ENCODE measurements around the gene LETM1. TPM values are rescaled to one million over a fixed set of nuclear protein-coding genes. Genes with fewer than 3 reads are reported as not detected.

Gene LETM1
- total RNA-seq, 1 experiment from 2014 or later, result 83.2 TPM

DNA sequence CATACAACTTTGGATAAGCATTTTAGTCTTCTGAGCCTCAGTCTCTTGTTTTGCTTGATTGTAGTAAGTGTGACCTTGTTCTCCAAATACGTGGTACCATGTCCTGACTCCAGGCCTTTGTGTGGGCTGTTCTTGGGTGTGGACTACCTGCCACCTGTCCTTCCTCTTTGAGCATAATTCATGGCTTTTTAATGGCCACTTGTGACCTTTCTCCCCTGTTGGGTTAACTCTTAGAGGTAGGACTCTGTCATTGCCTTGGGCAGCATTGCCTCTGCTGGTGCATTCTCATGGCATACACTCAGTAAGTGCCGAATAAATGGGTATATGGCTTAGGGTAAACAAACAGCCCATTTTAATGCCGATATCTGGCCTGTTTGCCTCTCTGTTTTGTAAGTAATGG, 18.2 kb upstream of the LETM1 start:
- no peak for DNase-seq (ENCODE audit: low spot score)
- in situ Hi-C loops (cut with HindIII; ENCODE audit: low sequenced_read_pairs), result no loop called here

DNA sequence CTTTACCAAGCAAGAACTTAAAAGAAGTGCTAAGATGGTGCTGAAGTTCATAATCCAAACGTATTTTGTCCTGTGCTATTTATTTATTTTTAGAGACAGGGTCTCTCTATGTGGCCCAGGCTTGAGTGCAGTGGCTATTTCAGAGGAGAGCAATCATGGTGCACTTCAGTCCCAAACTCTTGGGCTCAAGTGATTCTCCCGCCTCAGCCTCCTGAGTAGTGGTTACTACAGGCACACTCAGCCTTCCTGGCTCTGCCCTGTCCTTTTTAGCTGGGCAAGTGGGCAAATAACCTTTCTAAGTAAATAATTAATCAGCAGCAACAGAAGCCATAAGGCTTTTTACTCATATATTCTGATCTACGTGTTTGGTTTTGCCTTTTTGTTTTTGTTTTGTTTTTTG, 17.8 kb upstream of the LETM1 start:
- in situ Hi-C loops (cut with HindIII; ENCODE audit: low sequenced_read_pairs), result no loop called here
- DNase-seq (ENCODE audit: low spot score), result no peak

DNA sequence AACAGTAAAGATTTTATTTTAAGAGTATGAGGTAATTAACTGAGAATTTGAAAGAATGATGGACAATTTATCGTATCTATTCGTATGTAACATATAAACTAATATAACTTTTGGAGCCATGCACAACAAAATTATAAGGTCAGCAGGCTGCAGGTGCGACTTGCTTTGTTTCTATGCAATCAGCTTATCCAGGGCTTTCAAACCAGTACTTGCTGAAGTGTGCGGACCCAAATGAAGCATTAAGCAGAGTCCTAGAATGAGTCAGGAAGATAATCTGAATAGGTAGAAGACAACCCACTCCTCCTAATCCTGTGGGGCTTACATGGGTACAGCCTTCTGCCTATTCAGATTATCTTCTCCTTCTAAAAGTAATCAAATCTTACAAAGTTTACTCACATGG, 17.3 kb upstream of the LETM1 start:
- in situ Hi-C loops (cut with HindIII; ENCODE audit: low sequenced_read_pairs), result no loop called here
- no peak for DNase-seq (ENCODE audit: low spot score)

GRCh38 chr4:1872870-1873269, 16.9 kb upstream of the LETM1 start:
- in situ Hi-C loops (cut with HindIII; ENCODE audit: low sequenced_read_pairs), result no loop called here
- no peak for DNase-seq (ENCODE audit: low spot score)

- in situ Hi-C loops (cut with HindIII; ENCODE audit: low sequenced_read_pairs), result no loop called here
- no peak for DNase-seq (ENCODE audit: low spot score)
These were observed 15.6 kb upstream of the LETM1 start for GRCh38 chr4:1871471-1872021.

DNA sequence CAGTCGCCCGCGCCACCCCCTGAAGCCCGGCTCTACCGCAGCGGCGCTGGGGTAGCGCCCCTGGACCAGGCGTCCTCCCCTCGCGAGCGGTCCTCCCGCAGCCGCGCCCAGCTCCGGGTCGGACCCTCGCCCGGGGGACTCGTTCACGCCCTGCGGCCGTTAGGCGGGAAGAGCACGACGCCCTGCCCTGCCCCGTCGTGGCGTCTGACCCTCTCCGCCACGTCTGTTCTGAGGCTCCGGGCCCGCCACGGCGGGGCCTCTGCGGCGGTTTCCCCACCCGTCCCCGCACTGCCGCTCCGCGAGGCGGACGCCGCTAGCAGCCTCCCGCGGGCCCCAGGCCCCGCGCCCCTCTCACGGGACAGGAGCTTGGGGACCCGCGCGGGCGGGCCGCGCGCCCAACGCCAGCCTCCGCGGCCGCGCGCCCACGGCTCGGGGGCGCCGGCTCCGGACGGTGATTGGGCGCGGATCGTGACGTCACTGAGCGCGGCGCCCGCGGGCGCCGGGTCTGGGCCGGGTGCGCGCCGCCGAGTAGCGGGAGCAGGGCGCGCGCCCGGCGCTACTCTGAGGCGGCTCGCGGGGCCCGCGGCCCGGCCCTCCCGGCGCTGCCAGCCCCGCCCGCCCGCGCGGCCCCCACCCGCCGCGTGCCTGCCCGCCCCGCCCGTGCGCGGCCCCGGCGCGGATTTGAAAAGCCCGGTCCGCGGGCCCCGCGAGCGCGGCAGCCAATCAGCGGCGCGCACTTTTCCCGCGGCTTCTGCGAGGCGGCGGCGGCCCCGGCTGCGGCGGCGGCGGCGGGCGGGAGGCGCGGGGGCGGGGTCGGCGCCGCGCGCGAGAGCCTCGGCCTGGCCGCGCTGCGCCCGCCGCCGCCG, 14.9 kb upstream of the LETM1 start, which contains the start of gene NSD2:
Gene NSD2 (plus strand): TSS at position 816 of the 866 bp plus-strand sequence. CDS start 29,262 bp downstream, outside the sequence.
- in situ Hi-C loops (cut with HindIII; ENCODE audit: low sequenced_read_pairs), result no loop called here
- DNase-seq (ENCODE audit: low spot score), result peak; percentile 83

- peak; percentile 81 for DNase-seq (ENCODE audit: low spot score)
- in situ Hi-C loops (cut with HindIII; ENCODE audit: low sequenced_read_pairs), result no loop called here
These were observed 14.3 kb upstream of the LETM1 start for GRCh38 chr4:1870328-1870577.

DNA sequence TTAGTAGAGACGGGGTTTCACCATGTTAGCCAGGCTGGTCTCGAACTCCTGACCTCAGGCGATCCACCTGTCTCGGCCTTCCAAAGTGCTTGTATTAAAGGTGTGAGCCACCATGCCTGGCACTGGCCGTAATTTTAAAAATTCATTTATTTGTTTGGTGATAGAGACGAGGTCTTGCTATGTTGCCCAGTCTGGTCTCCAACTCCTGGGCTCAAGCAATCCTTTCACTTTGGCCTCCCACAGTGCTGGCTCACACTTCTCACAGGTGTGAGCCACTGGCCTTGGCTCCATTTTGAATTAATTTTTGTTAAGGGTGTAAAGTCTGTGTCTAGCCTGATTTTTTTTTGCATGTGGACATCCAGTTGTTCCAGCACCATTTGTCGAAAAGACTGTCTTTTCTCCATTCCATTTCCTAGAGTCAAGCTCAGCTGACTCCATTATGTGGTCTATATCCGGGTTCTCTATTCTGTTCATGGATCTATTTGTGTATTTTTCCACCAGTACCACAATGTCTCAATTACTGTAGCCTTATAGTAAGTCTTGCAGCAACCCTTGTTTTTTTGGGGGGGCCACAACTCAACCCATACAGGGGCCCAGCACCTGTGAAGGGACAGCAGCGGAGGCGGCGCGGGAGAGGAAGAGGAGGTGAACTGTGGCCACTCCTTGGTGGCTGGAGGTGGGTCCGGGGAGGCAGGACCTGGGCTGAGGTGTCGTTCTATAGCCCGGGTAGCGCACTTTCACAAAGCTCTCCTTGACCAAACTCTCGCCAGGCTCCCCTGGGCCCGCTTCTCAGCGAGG, 13.8 kb upstream of the LETM1 start:
- in situ Hi-C loops (cut with HindIII; ENCODE audit: low sequenced_read_pairs), result no loop called here
- DNase-seq (ENCODE audit: low spot score), result no peak

- DNase-seq (ENCODE audit: low spot score), result no peak
- in situ Hi-C loops (cut with HindIII; ENCODE audit: low sequenced_read_pairs), result no loop called here
These were observed 13.0 kb upstream of the LETM1 start for GRCh38 chr4:1868912-1869311.

DNA sequence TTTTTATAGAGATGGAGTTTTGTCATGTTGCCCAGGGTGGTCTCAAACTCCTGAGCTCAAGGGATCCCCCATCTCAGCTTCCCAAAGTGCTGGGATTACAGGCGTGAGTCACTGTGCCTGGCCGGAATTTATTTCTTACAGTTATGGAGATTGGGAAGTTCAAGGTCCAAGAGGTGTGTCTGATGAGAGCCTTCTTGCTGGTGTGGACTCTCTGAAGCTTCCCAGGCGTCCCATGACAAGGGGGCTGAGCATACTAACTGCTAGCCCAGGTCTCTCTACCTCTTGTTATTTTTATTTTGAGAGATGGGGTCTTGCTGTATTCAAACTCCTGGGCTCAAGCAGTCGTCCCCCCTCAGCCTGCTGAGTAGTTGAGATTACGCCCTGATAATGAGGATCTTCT, 12.3 kb upstream of the LETM1 start:
- no peak for DNase-seq (ENCODE audit: low spot score)
- in situ Hi-C loops (cut with HindIII; ENCODE audit: low sequenced_read_pairs), result no loop called here

DNA sequence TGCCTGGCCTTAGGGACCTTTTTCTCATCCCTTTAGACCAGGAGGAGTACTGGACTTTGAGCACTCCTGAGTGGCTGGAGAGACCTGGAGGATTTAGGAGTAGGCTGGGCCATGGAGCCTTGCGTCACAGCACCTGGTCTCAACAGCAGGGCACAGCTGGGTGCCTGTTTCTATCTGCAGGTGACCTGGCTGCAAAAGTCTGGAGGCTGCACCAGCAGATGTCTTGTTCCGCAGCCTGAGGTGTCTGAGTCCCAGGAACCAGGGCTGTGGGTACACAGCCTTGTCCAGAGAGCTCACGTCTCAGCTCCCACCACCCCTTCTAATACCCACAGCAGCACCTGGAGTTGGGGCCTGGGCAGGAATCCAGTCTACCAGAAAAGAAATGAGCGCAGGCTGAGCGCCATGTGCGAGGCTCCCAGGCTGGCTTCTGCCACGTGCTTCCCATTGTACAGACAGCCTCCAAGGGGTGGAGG, 10.3 kb upstream of the LETM1 start:
- in situ Hi-C loops (cut with HindIII; ENCODE audit: low sequenced_read_pairs), result no loop called here
- no peak for DNase-seq (ENCODE audit: low spot score)

DNA sequence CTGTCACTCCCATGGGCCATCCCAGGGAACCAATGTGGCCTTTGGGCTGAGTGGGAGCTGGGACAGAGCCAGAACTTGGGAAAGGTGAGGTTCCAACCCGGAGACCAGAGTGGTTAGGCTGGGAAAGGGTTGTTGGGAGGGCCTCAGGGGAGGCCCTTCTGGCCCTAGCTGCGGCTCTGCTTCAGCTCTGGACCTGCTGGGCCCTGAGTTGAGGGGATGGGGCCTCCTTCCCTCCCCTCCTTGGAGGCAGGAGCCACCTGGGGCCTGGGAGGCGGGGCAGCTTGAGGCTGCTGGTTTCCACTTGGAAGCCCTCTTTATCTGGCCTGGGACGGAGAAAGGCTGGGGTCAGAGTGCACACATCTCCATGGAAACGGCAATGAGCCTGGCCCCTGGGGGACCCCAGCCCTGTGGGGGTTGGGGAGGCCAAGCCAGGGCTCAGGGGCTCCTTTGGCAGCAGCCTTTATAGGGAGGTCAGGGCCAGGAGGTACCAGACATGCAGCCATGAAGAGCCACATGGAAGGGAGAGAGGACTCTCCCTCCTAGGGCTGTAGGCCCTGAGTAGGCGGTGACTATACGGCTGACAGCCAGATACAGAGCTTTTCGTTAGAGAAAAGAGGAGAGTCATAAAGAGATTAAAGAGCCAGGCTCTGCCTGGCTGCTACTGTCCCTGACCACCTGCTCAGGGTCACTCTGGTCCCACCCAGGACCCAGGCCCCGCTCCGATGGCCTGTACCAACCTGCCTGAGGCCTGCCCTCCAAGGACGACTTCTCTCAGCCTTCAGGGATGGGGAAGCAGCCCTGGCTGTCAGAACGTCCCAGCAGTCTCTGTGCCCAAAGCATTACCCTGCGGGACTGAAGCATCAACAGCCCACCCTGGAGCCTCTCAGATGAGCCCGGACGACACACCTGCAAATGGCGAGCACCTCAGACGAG, 8.4 kb upstream of the LETM1 start:
- in situ Hi-C loops (cut with HindIII; ENCODE audit: low sequenced_read_pairs), result no loop called here

DNA sequence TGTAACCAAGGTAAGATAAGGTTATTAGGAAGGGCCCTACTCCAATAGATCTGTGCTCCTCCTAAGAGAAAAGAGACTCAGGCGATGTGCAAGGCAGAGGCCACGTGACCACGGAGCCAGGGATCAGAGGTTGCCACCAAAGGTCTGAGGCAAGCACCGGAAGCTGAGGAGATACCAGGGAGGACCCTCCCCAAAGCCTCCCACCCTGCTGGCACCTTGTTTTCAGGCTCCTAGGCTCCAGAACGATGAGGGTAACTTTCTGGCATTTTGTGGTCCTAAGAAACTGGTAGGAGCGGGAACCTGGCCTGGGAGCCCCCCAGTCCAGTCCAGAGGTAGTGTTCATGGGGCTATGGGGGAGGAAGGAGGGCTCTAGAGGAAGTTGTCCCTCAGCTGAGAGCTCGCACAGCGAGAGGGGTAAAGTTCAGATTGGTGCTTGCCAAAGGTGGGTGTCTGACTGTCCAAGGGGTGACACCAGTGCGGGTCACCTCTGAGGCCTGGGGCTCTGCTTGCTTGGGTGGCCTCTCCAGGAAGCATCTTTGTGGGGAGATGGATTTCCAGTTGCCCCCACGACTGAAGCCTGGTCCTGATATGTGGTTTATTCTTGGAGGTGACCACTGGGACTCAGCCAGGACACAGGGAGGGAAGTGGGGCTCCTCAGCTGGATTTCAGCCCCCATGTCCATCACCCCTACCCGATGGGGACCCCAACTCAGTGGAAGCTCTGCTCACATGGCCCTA, 7.5 kb upstream of the LETM1 start:
- DNase-seq (ENCODE audit: low spot score), result no peak
- in situ Hi-C loops (cut with HindIII; ENCODE audit: low sequenced_read_pairs), result no loop called here

More for the DNA sequence above, 8.4 kb upstream of the LETM1 start:
- no peak for DNase-seq (ENCODE audit: low spot score)

- in situ Hi-C loops (cut with HindIII; ENCODE audit: low sequenced_read_pairs), result no loop called here
- DNase-seq (ENCODE audit: low spot score), result no peak
These were observed 7.0 kb upstream of the LETM1 start for GRCh38 chr4:1862961-1863296.

DNA sequence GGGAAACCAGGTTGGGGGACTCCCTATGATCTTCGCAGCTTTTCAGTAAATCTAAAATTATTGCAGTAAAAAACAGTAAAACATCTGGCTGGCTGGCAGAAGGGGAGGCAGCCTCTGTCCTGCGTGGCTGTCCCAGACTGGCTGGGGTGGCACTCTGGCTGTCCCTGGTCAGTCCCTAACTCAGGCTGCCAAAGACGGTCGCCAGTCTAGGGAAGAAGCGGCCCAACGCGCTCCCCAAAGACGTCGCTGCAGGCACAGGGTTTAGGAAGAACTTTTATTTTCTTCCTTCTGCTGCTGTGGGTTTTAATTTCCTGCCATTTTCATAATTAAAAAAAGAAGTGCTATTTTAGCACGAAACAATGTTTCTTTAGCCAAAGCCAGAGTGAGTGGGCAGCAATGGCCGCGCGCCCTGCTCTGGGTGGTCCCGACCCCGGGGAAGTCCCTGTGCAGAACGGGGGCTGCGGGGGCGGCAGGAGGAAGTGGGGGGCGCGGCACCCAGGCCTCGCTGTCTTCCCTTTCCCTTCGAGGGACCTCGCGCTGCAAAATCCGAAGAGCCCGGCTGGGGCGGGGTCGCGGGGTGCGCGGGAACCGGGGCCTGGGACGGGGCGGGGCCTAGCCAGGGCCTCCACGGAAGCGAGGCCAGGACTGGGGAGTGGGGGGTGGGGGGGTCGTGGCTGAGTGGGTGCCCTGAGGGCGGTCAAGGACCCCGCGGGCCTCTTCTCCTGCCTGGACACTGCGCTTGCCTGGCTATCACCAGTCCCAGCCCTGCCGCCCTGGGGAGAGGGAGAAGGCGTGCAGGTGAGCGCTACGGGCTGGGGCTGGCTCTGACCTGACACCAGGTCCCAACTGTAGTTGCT, 6.3 kb upstream of the LETM1 start:
- in situ Hi-C loops (cut with HindIII; ENCODE audit: low sequenced_read_pairs), result no loop called here
- no peak for DNase-seq (ENCODE audit: low spot score)

DNA sequence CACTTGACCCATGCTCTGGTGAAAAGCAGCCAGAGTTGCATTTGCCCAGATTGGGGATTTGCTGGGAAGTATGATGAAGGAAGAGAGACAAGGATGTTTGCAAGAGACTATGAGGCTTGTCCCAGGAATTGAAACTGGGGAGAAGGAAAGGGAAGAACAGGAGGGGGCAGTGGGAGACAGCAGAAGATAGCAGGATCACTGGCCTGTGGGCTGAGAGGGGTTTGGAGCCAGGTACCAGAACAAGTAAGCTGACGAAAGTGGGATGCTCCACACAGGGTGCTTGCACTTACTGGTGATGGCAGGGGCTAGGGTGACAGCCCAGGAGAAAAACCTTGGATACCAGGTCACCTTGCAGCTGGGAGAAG, 3.4 kb upstream of the LETM1 start:
- in situ Hi-C loops (cut with HindIII; ENCODE audit: low sequenced_read_pairs), result no loop called here
- no peak for DNase-seq (ENCODE audit: low spot score)

DNA sequence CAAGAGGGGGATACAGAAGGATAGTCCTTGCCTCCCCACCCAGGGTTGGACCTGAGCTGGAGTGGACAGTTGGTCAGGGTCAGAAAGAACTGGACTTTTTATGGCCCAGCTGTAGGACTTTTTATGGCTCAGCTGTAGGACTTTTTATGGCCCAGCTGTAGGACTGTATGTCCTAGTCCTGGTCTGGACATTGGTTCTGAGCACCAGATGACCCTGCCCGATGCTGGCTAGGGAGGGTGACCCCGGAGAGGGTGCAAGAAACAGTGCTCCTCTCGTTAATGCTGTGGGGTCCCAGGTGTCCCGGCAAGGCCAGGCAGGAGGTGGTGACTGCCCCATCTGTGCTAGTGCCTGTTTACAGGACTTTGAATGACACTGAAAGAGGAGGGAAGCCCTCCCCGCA, 2.0 kb upstream of the LETM1 start:
- in situ Hi-C loops (cut with HindIII; ENCODE audit: low sequenced_read_pairs), result no loop called here
- DNase-seq (ENCODE audit: low spot score), result no peak

All from G401 (cell line).